Measurements from ENCODE around the gene PRAMEF4. TPM values are rescaled to one million over a fixed set of nuclear protein-coding genes. Genes with fewer than 3 reads are reported as not detected.
"Not testable (repeated sequence)": the region's sequence is repeated elsewhere in the genome, so short reads cannot be mapped to it uniquely, and the experiment has no call there.

The PRAMEF4 gene
- total and polyA plus RNA-seq, 2 donors (not counting 3 experiments of a cell fraction or from before 2014, with no cell fraction given) = not detected

- intact Hi-C loops (cut with micrococcal nuclease); H3K27ac ChIP-seq (ENCODE audit: insufficient read depth, low read depth, low read length); dilution Hi-C loops (cut with MboI; ENCODE audit: extremely low pct_ligation_motif_present, low sequenced_read_pairs); FAIRE-seq; H3K9me1 ChIP-seq (replicated peaks; ENCODE audit: control insufficient read depth, extremely low read depth, insufficient read depth, low read length); H3K36me3 ChIP-seq (ENCODE audit: control insufficient read depth in 2 of 2, extremely low read depth in 1 of 2, insufficient read depth in 2 of 2, low read length in 2 of 2); H3K4me1 ChIP-seq (ENCODE audit: control insufficient read depth, extremely low read depth, insufficient read depth, low read length); BruUV-seq (replicated peaks); H4K20me1 ChIP-seq (replicated peaks; ENCODE audit: control insufficient read depth, extremely low read depth, insufficient read depth, low read length); H3K79me2 ChIP-seq (ENCODE audit: control insufficient read depth, insufficient read depth, low read length); H3K27me3 ChIP-seq (ENCODE audit: control insufficient read depth in 2 of 2, insufficient read depth in 2 of 2, low read length in 2 of 2); POLR2A ChIA-PET; H3K4me3 ChIP-seq (replicated peaks in 1 of 3; ENCODE audit: insufficient read depth in 1 of 3, low read depth in 1 of 3, low read length in 3 of 3); H3K9ac ChIP-seq (replicated peaks; ENCODE audit: extremely low read depth, insufficient read depth, low read length); H2AFZ ChIP-seq (ENCODE audit: low read depth, low read length); H3K4me2 ChIP-seq (ENCODE audit: insufficient read depth, low read length); H3K9me3 ChIP-seq (replicated peaks; ENCODE audit: control insufficient read depth, insufficient read depth, low read length); CTCF ChIA-PET; DNase-seq (ENCODE audit: low read depth, low spot score): not testable (repeated sequence)
Observed at GRCh38 chr1:12903793-12904572, 18.0 kb upstream of the PRAMEF4 start.

- dilution Hi-C loops (cut with MboI; ENCODE audit: extremely low pct_ligation_motif_present, low sequenced_read_pairs); BruUV-seq (replicated peaks); CTCF ChIA-PET; FAIRE-seq; DNase-seq (ENCODE audit: low read depth, low spot score); POLR2A ChIA-PET; H3K4me2 ChIP-seq (ENCODE audit: insufficient read depth, low read length); H3K27ac ChIP-seq (ENCODE audit: insufficient read depth, low read depth, low read length); H3K36me3 ChIP-seq (ENCODE audit: control insufficient read depth in 2 of 2, extremely low read depth in 1 of 2, insufficient read depth in 2 of 2, low read length in 2 of 2); H3K4me3 ChIP-seq (replicated peaks in 1 of 3; ENCODE audit: insufficient read depth in 1 of 3, low read depth in 1 of 3, low read length in 3 of 3); H3K79me2 ChIP-seq (ENCODE audit: control insufficient read depth, insufficient read depth, low read length); H3K9me1 ChIP-seq (replicated peaks; ENCODE audit: control insufficient read depth, extremely low read depth, insufficient read depth, low read length); H4K20me1 ChIP-seq (replicated peaks; ENCODE audit: control insufficient read depth, extremely low read depth, insufficient read depth, low read length); H3K27me3 ChIP-seq (ENCODE audit: control insufficient read depth in 2 of 2, insufficient read depth in 2 of 2, low read length in 2 of 2); intact Hi-C loops (cut with micrococcal nuclease); H3K9me3 ChIP-seq (replicated peaks; ENCODE audit: control insufficient read depth, insufficient read depth, low read length); H3K4me1 ChIP-seq (ENCODE audit: control insufficient read depth, extremely low read depth, insufficient read depth, low read length); H3K9ac ChIP-seq (replicated peaks; ENCODE audit: extremely low read depth, insufficient read depth, low read length); H2AFZ ChIP-seq (ENCODE audit: low read depth, low read length): not testable (repeated sequence)
Observed at GRCh38 chr1:12899186-12899585, 13.2 kb upstream of the PRAMEF4 start.

- CTCF ChIA-PET; H3K79me2 ChIP-seq (ENCODE audit: control insufficient read depth, insufficient read depth, low read length); POLR2A ChIA-PET; H3K4me2 ChIP-seq (ENCODE audit: insufficient read depth, low read length); H3K36me3 ChIP-seq (ENCODE audit: control insufficient read depth in 2 of 2, extremely low read depth in 1 of 2, insufficient read depth in 2 of 2, low read length in 2 of 2); H3K9me3 ChIP-seq (replicated peaks; ENCODE audit: control insufficient read depth, insufficient read depth, low read length); H3K9ac ChIP-seq (replicated peaks; ENCODE audit: extremely low read depth, insufficient read depth, low read length); intact Hi-C loops (cut with micrococcal nuclease); DNase-seq (ENCODE audit: low read depth, low spot score); H3K4me1 ChIP-seq (ENCODE audit: control insufficient read depth, extremely low read depth, insufficient read depth, low read length); dilution Hi-C loops (cut with MboI; ENCODE audit: extremely low pct_ligation_motif_present, low sequenced_read_pairs); H3K27ac ChIP-seq (ENCODE audit: insufficient read depth, low read depth, low read length); BruUV-seq (replicated peaks); FAIRE-seq; H4K20me1 ChIP-seq (replicated peaks; ENCODE audit: control insufficient read depth, extremely low read depth, insufficient read depth, low read length); H3K4me3 ChIP-seq (replicated peaks in 1 of 3; ENCODE audit: insufficient read depth in 1 of 3, low read depth in 1 of 3, low read length in 3 of 3); H3K27me3 ChIP-seq (ENCODE audit: control insufficient read depth in 2 of 2, insufficient read depth in 2 of 2, low read length in 2 of 2); H3K9me1 ChIP-seq (replicated peaks; ENCODE audit: control insufficient read depth, extremely low read depth, insufficient read depth, low read length); H2AFZ ChIP-seq (ENCODE audit: low read depth, low read length): not testable (repeated sequence)
Observed at GRCh38 chr1:12898170-12898569, 12.2 kb upstream of the PRAMEF4 start, which contains the start of gene PRAMEF10. TSS of gene PRAMEF10 (minus strand) at chr1:12898270. CDS start at chr1:12895847, 2,423 bp downstream.

- H3K9ac ChIP-seq (replicated peaks; ENCODE audit: extremely low read depth, insufficient read depth, low read length); POLR2A ChIA-PET; H4K20me1 ChIP-seq (replicated peaks; ENCODE audit: control insufficient read depth, extremely low read depth, insufficient read depth, low read length); H3K9me1 ChIP-seq (replicated peaks; ENCODE audit: control insufficient read depth, extremely low read depth, insufficient read depth, low read length); H3K27me3 ChIP-seq (ENCODE audit: control insufficient read depth in 2 of 2, insufficient read depth in 2 of 2, low read length in 2 of 2); H3K9me3 ChIP-seq (replicated peaks; ENCODE audit: control insufficient read depth, insufficient read depth, low read length); H3K4me1 ChIP-seq (ENCODE audit: control insufficient read depth, extremely low read depth, insufficient read depth, low read length); H3K79me2 ChIP-seq (ENCODE audit: control insufficient read depth, insufficient read depth, low read length); H3K4me2 ChIP-seq (ENCODE audit: insufficient read depth, low read length); dilution Hi-C loops (cut with MboI; ENCODE audit: extremely low pct_ligation_motif_present, low sequenced_read_pairs); BruUV-seq (replicated peaks); H3K36me3 ChIP-seq (ENCODE audit: control insufficient read depth in 2 of 2, extremely low read depth in 1 of 2, insufficient read depth in 2 of 2, low read length in 2 of 2); H3K4me3 ChIP-seq (replicated peaks in 1 of 3; ENCODE audit: insufficient read depth in 1 of 3, low read depth in 1 of 3, low read length in 3 of 3); FAIRE-seq; H3K27ac ChIP-seq (ENCODE audit: insufficient read depth, low read depth, low read length); DNase-seq (ENCODE audit: low read depth, low spot score); H2AFZ ChIP-seq (ENCODE audit: low read depth, low read length); intact Hi-C loops (cut with micrococcal nuclease); CTCF ChIA-PET: not testable (repeated sequence)
Observed at GRCh38 chr1:12878453-12878852, 7.5 kb downstream of the PRAMEF4 start.
